Measurements from ENCODE around the gene OSBP2. TPM values are rescaled to one million over a fixed set of nuclear protein-coding genes. Genes with fewer than 3 reads are reported as not detected.

OSBP2 gene
- total RNA-seq, 1 donor from 2014 or later, result 0.53 TPM

- Histone ChIP-seq H3K27ac (no peak overlapping the region), H3K4me3 (no peak overlapping the region), H3K27me3 (no peaks in the 10 kb centered on the region), H3K36me3 (peaks cover 72 to 73% of the 10 kb centered on the region in 2 donors), H3K4me1 (no peaks in the 10 kb centered on the region), H3K9me3 (no peaks in the 10 kb centered on the region)
- intact Hi-C loops (cut with DNase I), result no loop called here
- no peak for TF ChIP-seq CTCF (IDR thresholded peaks at IDR 0.05)
- peak in 1 of 2 donors; percentile 57 for DNase-seq (ENCODE audit: low spot score in 2 of 2)
Measured at GRCh38 chr22:30927806-30928205, 233.1 kb downstream of the OSBP2 start.

- no peak overlapping the region for H3K4me3 ChIP-seq
- peaks cover 78% of the 10 kb centered on the region in 2 donors for H3K36me3 ChIP-seq
- TF ChIP-seq CTCF (IDR thresholded peaks at IDR 0.05), result no peak
- H3K4me1 ChIP-seq, result no peaks in the 10 kb centered on the region
- H3K27ac ChIP-seq, result no peak overlapping the region
- DNase-seq (ENCODE audit: low spot score in 2 of 2), result no peak
- intact Hi-C loops (cut with DNase I), result no loop called here
- H3K27me3 ChIP-seq, result no peaks in the 10 kb centered on the region
- no peaks in the 10 kb centered on the region for H3K9me3 ChIP-seq
Measured at GRCh38 chr22:30928401-30928800, 233.7 kb downstream of the OSBP2 start.

- DNase-seq (ENCODE audit: low spot score in 2 of 2), result peak in 1 of 2 donors; percentile 18
- Histone ChIP-seq H3K9me3 (no peaks in the 10 kb centered on the region), H3K27ac (no peak overlapping the region), H3K4me1 (no peaks in the 10 kb centered on the region), H3K27me3 (no peaks in the 10 kb centered on the region), H3K36me3 (peaks cover 96 to 97% of the 10 kb centered on the region in 2 donors), H3K4me3 (no peak overlapping the region)
- intact Hi-C loops (cut with DNase I), result no loop called here
- no peak for TF ChIP-seq CTCF (IDR thresholded peaks at IDR 0.05)
Measured at GRCh38 chr22:30930228-30930627, 235.6 kb downstream of the OSBP2 start.

- intact Hi-C loops (cut with DNase I), result no loop called here
- Histone ChIP-seq H3K36me3 (peaks cover 97 to 100% of the 10 kb centered on the region in 2 donors), H3K4me1 (no peaks in the 10 kb centered on the region), H3K9me3 (no peaks in the 10 kb centered on the region), H3K4me3 (no peak overlapping the region), H3K27me3 (no peaks in the 10 kb centered on the region), H3K27ac (no peak overlapping the region)
- peak in 1 of 2 donors; percentile 24 for DNase-seq (ENCODE audit: low spot score in 2 of 2)
- TF ChIP-seq CTCF (IDR thresholded peaks at IDR 0.05), result no peak
Measured at GRCh38 chr22:30931541-30932300, 237.0 kb downstream of the OSBP2 start.

- no peaks in the 10 kb centered on the region for H3K27me3 ChIP-seq
- peaks cover 97 to 100% of the 10 kb centered on the region in 2 donors for H3K36me3 ChIP-seq
- H3K27ac ChIP-seq, result no peak overlapping the region
- intact Hi-C loops (cut with DNase I), result no loop called here
- TF ChIP-seq CTCF (IDR thresholded peaks at IDR 0.05), result no peak
- no peaks in the 10 kb centered on the region for H3K9me3 ChIP-seq
- no peaks in the 10 kb centered on the region for H3K4me1 ChIP-seq
- no peak overlapping the region for H3K4me3 ChIP-seq
- DNase-seq (ENCODE audit: low spot score in 2 of 2), result peak in 1 of 2 donors; percentile 60
Measured at GRCh38 chr22:30932661-30933060, 238.0 kb downstream of the OSBP2 start.
